Adrenal gland (tissue), 12 donors: Measurements from ENCODE around the gene ESAM. TPM values are rescaled to one million over a fixed set of nuclear protein-coding genes. Genes with fewer than 3 reads are reported as not detected.

ENCODE experiments used
- DNase-seq, 7 donors: peaks; one replicate each; pipeline ENCODE4 v3.0.0-alpha.2; 2019 to 2020
- H3K27ac ChIP-seq, 5 donors: fragments of 200-600 bp; sonication (generic) in 4 of 5; 1 replicate in 3 of 5; 2 replicates in 2 of 5; pipeline versions ENCODE4 v1.5.1 to v1.8.0; 2016 to 2020; ENCODE audit warnings: mild to moderate bottlenecking in 1 of 5
- H3K27me3 ChIP-seq: fragments of 200-600 bp; 2 replicates; pipeline ENCODE4 v1.8.0; 2021
- H3K36me3 ChIP-seq, 2 donors: fragments of 200-600 bp; replicated peaks in 1 of 2; 1 replicate in 1 of 2; 2 replicates in 1 of 2; pipeline versions ENCODE4 v1.5.1 to v1.8.0; 2018 to 2022
- H3K4me1 ChIP-seq, 2 donors: fragments of 200-600 bp; replicated peaks in 1 of 2; 1 replicate in 1 of 2; 2 replicates in 1 of 2; pipeline versions ENCODE4 v1.5.1 to v1.8.0; 2018 to 2021
- H3K4me3 ChIP-seq, 4 donors: fragments of 200-600 bp; sonication (generic) in 3 of 4; one replicate each; pipeline ENCODE4 v1.5.1; 2016 to 2018
- H3K9me3 ChIP-seq, 3 donors: fragments of 200-600 bp; sonication (generic) in 1 of 3; replicated peaks in 1 of 3; 1 replicate in 2 of 3; 2 replicates in 1 of 3; pipeline versions ENCODE4 v1.5.1 to v1.8.0; 2016 to 2021
- POLR2A ChIP-seq, 2 donors: fragments of 450-650 bp; IDR thresholded peaks; one replicate each; pipeline ENCODE4 v1.6.1; 2017; ENCODE audit warnings: antibody characterized with exemption in 2 of 2, mild to moderate bottlenecking in 2 of 2, moderate library complexity in 1 of 2
- WGBS, 4 donors: extraction: QIAGEN DNeasy Blood & Tissue Kit in 2 of 4; methylation state at CpG; one replicate each; pipeline versions ENCODE4 v1.1.5 to v1.1.7; 2013 to 2017; 5-methylcytosine and 5-hydroxymethylcytosine counted together
- intact Hi-C, 2 donors: fragments of 100-400 bp; cut with DNase I; formaldehyde crosslinking; loops; one replicate each; pipeline versions ENCODE4 v1.14.1 to v1.15.0; 2022 to 2023
- polyA plus RNA-seq, 3 donors: library from polyadenylated mRNA; stranded (reverse); fragments of 200-250 nt in 2 of 3; fragments of 350-450 nt in 1 of 3; fragmentation: Illumina TruSeq in 1 of 3; extraction: RNeasy Lipid Tissue Mini Kit (QIAGEN cat#74804) in 1 of 3; gene quantifications; one replicate each; pipeline ENCODE4 v1.2.3, GENCODE V29; 2013 to 2014
- total RNA-seq, 9 donors: library from RNA; depleted of rRNA in 4 of 9; stranded (reverse); fragments of >200 nt in 4 of 9; fragments of 120-200 nt in 1 of 9; fragmentation: NEBNext Ultra II Directional in 1 of 9; extraction: Animal tissue kit (Norgen Biotek cat#: 25700) in 1 of 9; gene quantifications; one replicate each; pipeline versions ENCODE4 v1.1.0 to v1.2.4, GENCODE V29; 2013 to 2023
- TF ChIP-seq, protein P1 (sequence below), 6 experiments: fragments of 450-650 bp in 4 of 6; fragments of 200-600 bp in 2 of 6; sonication (generic) in 1 of 6; IDR thresholded peaks; 1 replicate in 5 of 6; 2 replicates in 1 of 6; pipeline versions ENCODE4 v1.5.1 to v1.8.0; 2016 to 2021; ENCODE audit warnings: antibody characterized with exemption in 6 of 6, mild to moderate bottlenecking in 2 of 6, moderate library complexity in 1 of 6
- donor health status: healthy with polysubstance abuse.
- donor health status: Bipolar disorder and iron deficiency.
- donor health status: DM: yes; HTN: yes; CAD: no.
- donor health status: DM: no; HTN: no; CAD: no.
- donor health status: DM: no; HTN: no; CAD: no.
- donor health status: DM: yes; HTN: yes; CAD: no.

Gene ESAM
- total and polyA plus RNA-seq, 12 donors = 8.2 to 36.9 (median 29.2) TPM

DNA sequence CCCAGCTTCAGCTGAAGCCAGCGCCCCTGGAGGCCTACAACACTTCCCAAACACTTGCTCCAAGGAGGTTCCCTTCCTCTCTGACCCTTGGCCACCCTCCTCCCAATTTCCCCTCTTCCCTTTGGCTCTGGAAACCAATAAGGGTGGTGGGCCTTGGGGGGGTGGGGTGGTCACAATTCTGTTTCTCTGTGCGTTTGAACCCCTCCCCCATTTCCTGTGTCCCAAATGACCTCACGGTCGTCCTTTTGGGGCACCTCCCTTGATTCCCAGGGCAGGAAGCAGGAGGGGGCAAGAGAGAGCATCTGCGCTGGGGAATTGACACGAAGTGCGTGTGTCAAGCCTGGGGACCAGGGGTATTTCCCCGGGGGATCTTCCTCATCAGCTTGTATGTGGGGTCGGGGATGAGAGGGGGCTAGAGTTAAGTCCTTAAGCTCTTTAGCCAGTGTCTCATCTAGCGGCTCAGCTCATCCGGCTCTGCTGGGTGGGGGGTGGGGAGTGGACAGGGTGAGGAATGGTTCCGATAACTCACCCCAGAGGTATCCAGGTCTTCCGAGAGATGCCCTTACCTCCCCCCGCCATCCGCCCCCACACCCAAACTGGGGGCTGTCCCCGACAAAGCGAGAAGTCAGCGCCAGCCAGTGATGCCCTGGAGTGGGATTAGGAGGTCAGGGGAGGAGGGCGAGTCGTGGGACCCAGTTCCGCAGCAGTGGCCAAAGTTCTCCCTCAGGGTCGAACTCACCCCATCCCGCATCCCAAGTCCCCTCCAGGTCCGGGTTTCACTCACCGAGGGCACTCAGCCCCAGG is 587 bp downstream of the ESAM start:
- Histone ChIP-seq H3K4me1 (peaks cover 6 to 43% of the 10 kb centered on the region in 2 donors), H3K27ac (peak overlapping the region in 2 of 5 donors; percentile 2 to 55), H3K9me3 (no peaks in the 10 kb centered on the region), H3K4me3 (peak overlapping the region in 1 of 4 donors; percentile 47), H3K36me3 (no peaks in the 10 kb centered on the region), H3K27me3 (peaks cover 43% of the 10 kb centered on the region)
- WGBS, 4 donors = 10 to 23% (median 14%) methylated on average over 11 to 25 of the region's 25 CpGs
- intact Hi-C loops = loop anchor here (5.0 kb wide), 1 partner anchor 89 kb away; the partner anchor contains the start of genes SIAE (in 2 of the 2) and SPA17 (in 2 of the 2)
- TF ChIP-seq, protein P1, sequence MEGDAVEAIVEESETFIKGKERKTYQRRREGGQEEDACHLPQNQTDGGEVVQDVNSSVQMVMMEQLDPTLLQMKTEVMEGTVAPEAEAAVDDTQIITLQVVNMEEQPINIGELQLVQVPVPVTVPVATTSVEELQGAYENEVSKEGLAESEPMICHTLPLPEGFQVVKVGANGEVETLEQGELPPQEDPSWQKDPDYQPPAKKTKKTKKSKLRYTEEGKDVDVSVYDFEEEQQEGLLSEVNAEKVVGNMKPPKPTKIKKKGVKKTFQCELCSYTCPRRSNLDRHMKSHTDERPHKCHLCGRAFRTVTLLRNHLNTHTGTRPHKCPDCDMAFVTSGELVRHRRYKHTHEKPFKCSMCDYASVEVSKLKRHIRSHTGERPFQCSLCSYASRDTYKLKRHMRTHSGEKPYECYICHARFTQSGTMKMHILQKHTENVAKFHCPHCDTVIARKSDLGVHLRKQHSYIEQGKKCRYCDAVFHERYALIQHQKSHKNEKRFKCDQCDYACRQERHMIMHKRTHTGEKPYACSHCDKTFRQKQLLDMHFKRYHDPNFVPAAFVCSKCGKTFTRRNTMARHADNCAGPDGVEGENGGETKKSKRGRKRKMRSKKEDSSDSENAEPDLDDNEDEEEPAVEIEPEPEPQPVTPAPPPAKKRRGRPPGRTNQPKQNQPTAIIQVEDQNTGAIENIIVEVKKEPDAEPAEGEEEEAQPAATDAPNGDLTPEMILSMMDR (IDR thresholded peaks at IDR 0.05) = no peak
- no peak for TF ChIP-seq POLR2A (IDR thresholded peaks at IDR 0.05)
- peak in 1 of 7 donors; percentile 7 for DNase-seq

DNA sequence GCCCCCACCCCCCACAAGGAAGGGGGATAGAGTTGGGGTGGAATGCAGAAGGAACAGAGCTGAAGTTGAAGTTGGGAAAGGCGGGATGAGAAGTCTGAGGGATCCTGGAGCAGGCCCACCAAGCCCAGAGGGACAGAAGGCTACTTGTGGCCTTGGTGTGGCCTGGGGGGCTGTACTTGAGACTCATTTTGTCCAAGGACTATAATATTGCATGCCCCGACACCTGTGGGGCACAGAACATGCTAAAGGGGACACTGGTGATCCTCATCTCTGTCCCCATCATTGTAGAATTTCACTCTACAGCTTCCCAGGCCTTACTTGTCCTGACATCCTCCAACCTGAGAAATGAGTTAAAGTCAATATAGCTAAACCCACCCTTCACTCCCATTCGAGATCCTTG is 1.3 kb downstream of the ESAM start:
- TF ChIP-seq, protein P1 (IDR thresholded peaks at IDR 0.05) = no peak
- no peak for TF ChIP-seq POLR2A (IDR thresholded peaks at IDR 0.05)
- Histone ChIP-seq H3K4me1 (peaks cover 6 to 43% of the 10 kb centered on the region in 2 donors), H3K36me3 (no peaks in the 10 kb centered on the region), H3K27ac (peak overlapping the region in 3 of 5 donors; percentile 2 to 55 (median 21)), H3K27me3 (peaks cover 43% of the 10 kb centered on the region), H3K4me3 (peak overlapping the region in 1 of 4 donors; percentile 47), H3K9me3 (no peaks in the 10 kb centered on the region)
- 54 to 68% (median 64%) methylated on average over 3 of the region's 3 CpGs for WGBS, 4 donors
- DNase-seq = no peak
- intact Hi-C loops = loop anchor here (5.0 kb wide), 1 partner anchor 89 kb away; the partner anchor contains the start of genes SIAE (in 2 of the 2) and SPA17 (in 2 of the 2)

DNA sequence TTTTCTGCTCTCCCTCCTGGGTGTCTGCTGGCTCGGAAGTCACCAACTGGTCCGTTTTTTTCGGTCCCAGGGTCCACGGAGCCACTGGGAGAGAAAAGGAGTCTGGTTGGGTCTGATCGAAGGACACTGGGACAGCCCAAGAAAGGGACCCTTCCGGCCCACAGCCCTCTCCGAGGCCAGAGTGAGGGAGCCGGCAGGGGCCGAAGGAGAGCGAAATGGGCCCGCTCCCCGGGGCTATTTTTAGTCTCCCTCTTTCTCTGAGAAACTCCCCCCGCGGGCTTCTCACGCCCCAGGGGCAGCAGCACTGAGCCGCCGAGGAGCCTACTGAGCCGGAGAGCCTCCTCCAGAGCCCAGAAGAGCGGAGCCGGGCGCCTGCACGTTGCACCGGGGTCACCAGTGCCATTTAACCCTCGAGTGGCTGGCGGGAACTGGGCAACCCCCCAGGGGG is 1.9 kb downstream of the ESAM start:
- H3K4me1 ChIP-seq = peaks cover 6 to 43% of the 10 kb centered on the region in 2 donors
- peak overlapping the region in 1 of 4 donors; percentile 47 for H3K4me3 ChIP-seq
- no peak for DNase-seq
- TF ChIP-seq POLR2A (IDR thresholded peaks at IDR 0.05) = no peak
- TF ChIP-seq, protein P1 (IDR thresholded peaks at IDR 0.05) = no peak
- H3K27ac ChIP-seq = peak overlapping the region in 4 of 5 donors; percentile 2 to 55 (median 25)
- WGBS, 4 donors = 6 to 14% (median 12%) methylated on average over 14 to 25 of the region's 25 CpGs
- no peaks in the 10 kb centered on the region for H3K9me3 ChIP-seq
- intact Hi-C loops = loop anchor here (5.0 kb wide), 1 partner anchor 88 kb away; the partner anchor contains the start of genes SIAE (in 2 of the 2) and SPA17 (in 2 of the 2)
- H3K27me3 ChIP-seq = peaks cover 43% of the 10 kb centered on the region
- no peaks in the 10 kb centered on the region for H3K36me3 ChIP-seq
